Fibroblast of pulmonary artery (primary cell): Measurements from ENCODE around the gene ATP8B4.

ENCODE experiments used
- DNase-seq: peaks from one replicate; pipeline ENCODE4 v3.0.0-alpha.2; 2010; ENCODE audit warnings: low read depth
- H3K4me3 ChIP-seq: replicated peaks from 2 replicates; pipeline ENCODE4 v1.5.1; 2011; ENCODE audit warnings: low read depth, mild to moderate bottlenecking, control low read depth, low read length, moderate library complexity
- TF ChIP-seq, protein P1 (sequence below): IDR thresholded peaks from 2 replicates; pipeline ENCODE4 v1.5.1; 2011; ENCODE audit warnings: mild to moderate bottlenecking, control low read depth, low read length, inconsistent platforms; ENCODE audit errors: missing control alignments

ATP8B4 gene

GRCh38 chr15:49987198-49987785 is 131.7 kb downstream of the ATP8B4 start:
- H3K4me3 ChIP-seq = no peak overlapping the region
- TF ChIP-seq, protein P1, sequence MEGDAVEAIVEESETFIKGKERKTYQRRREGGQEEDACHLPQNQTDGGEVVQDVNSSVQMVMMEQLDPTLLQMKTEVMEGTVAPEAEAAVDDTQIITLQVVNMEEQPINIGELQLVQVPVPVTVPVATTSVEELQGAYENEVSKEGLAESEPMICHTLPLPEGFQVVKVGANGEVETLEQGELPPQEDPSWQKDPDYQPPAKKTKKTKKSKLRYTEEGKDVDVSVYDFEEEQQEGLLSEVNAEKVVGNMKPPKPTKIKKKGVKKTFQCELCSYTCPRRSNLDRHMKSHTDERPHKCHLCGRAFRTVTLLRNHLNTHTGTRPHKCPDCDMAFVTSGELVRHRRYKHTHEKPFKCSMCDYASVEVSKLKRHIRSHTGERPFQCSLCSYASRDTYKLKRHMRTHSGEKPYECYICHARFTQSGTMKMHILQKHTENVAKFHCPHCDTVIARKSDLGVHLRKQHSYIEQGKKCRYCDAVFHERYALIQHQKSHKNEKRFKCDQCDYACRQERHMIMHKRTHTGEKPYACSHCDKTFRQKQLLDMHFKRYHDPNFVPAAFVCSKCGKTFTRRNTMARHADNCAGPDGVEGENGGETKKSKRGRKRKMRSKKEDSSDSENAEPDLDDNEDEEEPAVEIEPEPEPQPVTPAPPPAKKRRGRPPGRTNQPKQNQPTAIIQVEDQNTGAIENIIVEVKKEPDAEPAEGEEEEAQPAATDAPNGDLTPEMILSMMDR = no peak
- DNase-seq = peak; percentile 68

DNA sequence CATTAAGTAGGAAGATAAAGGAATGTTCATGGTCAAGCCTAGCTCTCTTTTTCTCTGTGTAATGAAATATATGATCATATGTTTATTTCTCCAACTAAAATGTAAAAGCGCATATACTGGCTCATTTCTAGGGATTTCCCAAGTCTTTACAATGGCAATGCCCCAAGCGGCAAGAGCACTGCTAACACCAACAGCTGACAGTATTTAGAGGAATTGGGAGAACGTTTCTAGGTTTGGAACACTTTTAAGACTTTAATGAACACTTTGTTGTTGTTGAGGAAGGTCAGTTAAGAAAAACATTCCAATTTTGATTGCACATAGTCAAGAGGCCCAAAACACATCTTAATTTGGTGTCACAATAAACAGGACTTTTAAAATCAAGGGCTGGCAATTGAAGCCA is 132.7 kb downstream of the ATP8B4 start:
- no peak overlapping the region for H3K4me3 ChIP-seq
- TF ChIP-seq, protein P1 = no peak
- DNase-seq = no peak

DNA sequence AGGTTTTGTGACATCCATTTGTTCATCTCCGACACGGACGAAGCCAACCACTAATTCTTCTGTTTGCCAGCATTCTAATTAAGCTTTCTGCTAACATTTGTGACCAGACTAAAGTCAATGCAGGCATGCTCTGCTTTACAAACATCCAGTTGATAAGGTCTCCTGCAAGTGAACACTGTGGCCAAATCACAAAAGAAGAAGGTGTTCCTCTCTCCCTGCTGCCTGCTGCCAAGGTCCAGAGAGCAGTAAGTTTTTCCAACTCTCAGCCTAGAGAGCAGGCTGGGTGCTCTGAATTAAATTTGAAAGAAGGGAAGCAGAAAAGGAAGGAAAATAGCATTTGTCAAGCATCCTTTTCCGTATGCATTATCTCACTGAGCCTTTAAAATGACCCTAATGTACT is 133.6 kb downstream of the ATP8B4 start:
- no peak overlapping the region for H3K4me3 ChIP-seq
- no peak for DNase-seq
- TF ChIP-seq, protein P1 = no peak

- no peak overlapping the region for H3K4me3 ChIP-seq
- TF ChIP-seq, protein P1 = no peak
- DNase-seq = no peak
Observed at GRCh38 chr15:49984436-49984835, 134.6 kb downstream of the ATP8B4 start.

DNA sequence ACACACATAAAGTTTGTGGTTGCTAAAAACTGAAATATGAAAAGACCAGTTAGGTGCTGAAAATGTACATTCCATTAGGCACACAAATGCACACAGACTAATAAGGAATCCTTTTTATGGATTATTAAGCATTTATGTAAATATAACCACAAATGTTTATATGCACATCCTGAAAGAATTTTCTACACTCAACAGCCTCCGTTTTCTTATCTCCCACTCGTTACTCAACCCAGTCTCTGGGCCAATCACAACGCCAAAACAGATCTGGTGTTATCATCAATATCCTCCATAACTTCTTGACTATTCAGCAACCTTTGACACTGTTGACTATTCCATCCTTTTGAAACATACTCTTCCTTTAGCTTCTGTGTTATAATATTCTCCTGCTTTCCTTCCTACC is 136.4 kb downstream of the ATP8B4 start:
- H3K4me3 ChIP-seq = no peak overlapping the region
- DNase-seq = peak; percentile 55
- TF ChIP-seq, protein P1 = no peak

GRCh38 chr15:49979705-49980382 is 139.2 kb downstream of the ATP8B4 start:
- TF ChIP-seq, protein P1 = no peak
- no peak overlapping the region for H3K4me3 ChIP-seq
- DNase-seq = no peak

DNA sequence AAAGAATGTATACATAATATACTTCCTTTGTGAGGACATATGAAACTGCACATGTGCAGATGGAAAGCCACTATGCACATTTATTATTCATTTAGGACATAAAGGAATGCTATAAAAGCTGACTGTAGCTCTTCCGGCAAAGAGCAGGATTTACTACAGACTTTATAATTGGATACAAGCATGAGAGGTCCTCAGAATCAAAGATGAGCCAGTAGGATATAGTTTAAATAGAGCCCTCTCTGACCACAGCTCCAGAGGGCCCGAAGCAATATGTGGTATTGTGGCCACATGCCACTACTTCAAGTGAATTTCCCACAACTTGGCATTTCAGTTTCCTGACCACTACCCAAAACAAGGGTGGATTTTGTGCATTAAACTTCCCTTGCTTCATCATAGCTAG is 140.9 kb downstream of the ATP8B4 start:
- TF ChIP-seq, protein P1 = no peak
- DNase-seq = no peak
- no peak overlapping the region for H3K4me3 ChIP-seq
